HepG2 (cell line): ENCODE data around the gene PRKCE. TPM values are rescaled to one million over a fixed set of nuclear protein-coding genes. Genes with fewer than 3 reads are reported as not detected.

ENCODE experiments used
- ATAC-seq: fragments of 200-7000 bp; cut with Tn5 transposase; 3 replicates; pipeline ENCODE4 v1.9.1; 2020; ENCODE audit warnings: mild to moderate bottlenecking, moderate library complexity
- BruUV-seq: library from RNA; stranded (reverse); fragments of 400-500 nt; replicated peaks from 2 replicates; lab custom pipeline; 2021; lab: Mats Ljungman, UMichigan
- CTCF ChIA-PET: fragments of 300-600 bp; formaldehyde crosslinking; extraction: SDS; loops from one replicate; lab custom pipeline; 2021; ENCODE audit warnings: low total read pairs, inconsistent platforms, low intra/inter-chr PET ratio; lab: Yijun Ruan, JAX
- POLR2A ChIA-PET: fragments of 350-600 bp; sonication (Branson Sonifier 250); formaldehyde crosslinking; loops from one replicate; lab custom pipeline; 2020; ENCODE audit warnings: antibody characterized with exemption, inconsistent platforms; lab: Yijun Ruan, JAX
- DNase-seq: peaks from one replicate; pipeline ENCODE4 v3.0.0-alpha.2; 2015; ENCODE audit warnings: low spot score
- FAIRE-seq: peaks from 3 replicates; lab custom pipeline; 2011; peaks lifted over from hg19 to GRCh38; lab: Jason Lieb, UNC
- H2AFZ ChIP-seq: one replicate; pipeline ENCODE4 v1.6.1; 2011; ENCODE audit warnings: low read length, inconsistent platforms
- H3K27ac ChIP-seq: fragments of 300-600 bp; 3 replicates; pipeline ENCODE4 v1.8.0; 2011; ENCODE audit warnings: mixed run types, mild to moderate bottlenecking, mixed read lengths, low read length, inconsistent platforms; ENCODE audit not compliant: insufficient read depth; ENCODE audit errors: extremely low read length
- H3K27me3 ChIP-seq, 2 experiments: fragments of 200-600 bp in 1 of 2; 2 replicates in 1 of 2; 3 replicates in 1 of 2; pipeline versions ENCODE4 v1.6.0 to v1.8.0; 2011; ENCODE audit warnings: low read length in 2 of 2, mild to moderate bottlenecking in 2 of 2, moderate library complexity in 2 of 2, inconsistent platforms in 1 of 2; ENCODE audit not compliant: insufficient read depth in 2 of 2, control insufficient read depth in 1 of 2
- H3K36me3 ChIP-seq, 2 experiments: fragments of 200-600 bp in 1 of 2; replicated peaks in 1 of 2; 2 replicates in 1 of 2; 3 replicates in 1 of 2; pipeline versions ENCODE4 v1.5.1 to v1.8.0; 2011; ENCODE audit warnings: low read length in 2 of 2, inconsistent platforms in 1 of 2; ENCODE audit not compliant: insufficient read depth in 2 of 2, control insufficient read depth in 1 of 2
- H3K4me1 ChIP-seq: 2 replicates; pipeline ENCODE4 v1.5.1; 2012; ENCODE audit warnings: low read length, inconsistent platforms; ENCODE audit not compliant: insufficient read depth
- H3K4me2 ChIP-seq: 2 replicates; pipeline ENCODE4 v1.6.0; 2011; ENCODE audit warnings: low read depth, low read length, inconsistent platforms
- H3K4me3 ChIP-seq, 3 experiments: fragments of 200-600 bp in 1 of 3; sonication (generic), shearing (Covaris generic) in 1 of 3; replicated peaks in 1 of 3; 2 replicates each; pipeline ENCODE4 v1.5.1; 2011 to 2016; ENCODE audit warnings: low read length in 3 of 3, inconsistent platforms in 2 of 3, low read depth in 2 of 3, mild to moderate bottlenecking in 2 of 3, control low read depth in 1 of 3, mixed read lengths in 1 of 3; ENCODE audit not compliant: insufficient read depth in 1 of 3
- H3K79me2 ChIP-seq: one replicate; pipeline ENCODE4 v1.6.1; 2011; ENCODE audit warnings: low read length, inconsistent platforms; ENCODE audit not compliant: insufficient read depth
- H3K9ac ChIP-seq: 2 replicates; pipeline ENCODE4 v1.6.0; 2011; ENCODE audit warnings: mild to moderate bottlenecking, low read depth, low read length, inconsistent platforms; ENCODE audit not compliant: insufficient read depth
- H3K9me3 ChIP-seq: 2 replicates; pipeline ENCODE4 v1.5.1; 2012; ENCODE audit warnings: mild to moderate bottlenecking, low read length
- H4K20me1 ChIP-seq: 2 replicates; pipeline ENCODE4 v1.6.0; 2011; ENCODE audit warnings: inconsistent platforms, mild to moderate bottlenecking, low read length, moderate library complexity; ENCODE audit not compliant: insufficient read depth
- HHEX ChIP-seq: IDR thresholded peaks from 2 replicates; pipeline ENCODE4 v1.6.1; 2016; ENCODE audit warnings: control low read depth
- IRF2 ChIP-seq: IDR thresholded peaks from 2 replicates; pipeline ENCODE4 v1.6.1; 2018; ENCODE audit warnings: missing genetic modification reagents, missing compliant biosample characterization
- KDM2A ChIP-seq: sonication (generic); formaldehyde crosslinking; IDR thresholded peaks from 2 replicates; pipeline ENCODE4 v1.4.0; 2020; ENCODE audit warnings: low read depth, missing genetic modification reagents, borderline replicate concordance
- MED8 ChIP-seq: sonication (generic); formaldehyde crosslinking; IDR thresholded peaks from 2 replicates; pipeline ENCODE4 v1.8.1; 2023; ENCODE audit warnings: mild to moderate bottlenecking, missing genetic modification reagents; ENCODE audit not compliant: insufficient replicate concordance
- MTA1 ChIP-seq: sonication (generic); formaldehyde crosslinking; IDR thresholded peaks from 2 replicates; pipeline ENCODE4 v1.4.0; 2020; ENCODE audit warnings: missing genetic modification reagents, mild to moderate bottlenecking, borderline replicate concordance
- POGZ ChIP-seq: sonication (generic); formaldehyde crosslinking; IDR thresholded peaks from 2 replicates; pipeline ENCODE4 v1.4.0; 2020; ENCODE audit warnings: mild to moderate bottlenecking, missing genetic modification reagents
- PTBP1 ChIP-seq: fragments of 200-400 bp; formaldehyde crosslinking; IDR thresholded peaks from 2 replicates; pipeline ENCODE4 v1.6.1; 2018; ENCODE audit warnings: low read length, low read depth; ENCODE audit not compliant: poor library complexity, severe bottlenecking
- RARA ChIP-seq: IDR thresholded peaks from 2 replicates; pipeline ENCODE4 v1.6.1; 2016; ENCODE audit warnings: missing genetic modification reagents, missing compliant biosample characterization
- RFXAP ChIP-seq: sonication (generic); formaldehyde crosslinking; IDR thresholded peaks from 2 replicates; pipeline ENCODE4 v1.4.0; 2020; ENCODE audit warnings: missing genetic modification reagents, borderline replicate concordance
- TGIF2 ChIP-seq: IDR thresholded peaks from 2 replicates; pipeline ENCODE4 v1.6.1; 2016; ENCODE audit warnings: control low read depth, missing compliant biosample characterization
- WIZ ChIP-seq: sonication (generic); formaldehyde crosslinking; IDR thresholded peaks from 2 replicates; pipeline ENCODE4 v1.5.1; 2020; ENCODE audit warnings: mild to moderate bottlenecking, missing genetic modification reagents
- ZBTB20 ChIP-seq: sonication (generic); formaldehyde crosslinking; IDR thresholded peaks from 2 replicates; pipeline ENCODE4 v1.8.1; 2023; ENCODE audit warnings: missing genetic modification reagents, low read depth, mild to moderate bottlenecking, borderline replicate concordance
- ZMYM2 ChIP-seq: sonication (generic); formaldehyde crosslinking; IDR thresholded peaks from 2 replicates; pipeline ENCODE4 v1.8.0; 2022; ENCODE audit warnings: mild to moderate bottlenecking, missing genetic modification reagents
- ZNF160 ChIP-seq: sonication (generic); formaldehyde crosslinking; IDR thresholded peaks from 2 replicates; pipeline ENCODE4 v1.8.0; 2022; ENCODE audit warnings: mild to moderate bottlenecking, inconsistent platforms, missing genetic modification reagents
- ZNF446 ChIP-seq: sonication (generic); formaldehyde crosslinking; IDR thresholded peaks from 2 replicates; pipeline ENCODE4 v1.5.0; 2020; ENCODE audit warnings: mild to moderate bottlenecking, missing genetic modification reagents
- WGBS: methylation state at CpG from one replicate; pipeline ENCODE4 v1.1.6; 2017; ENCODE audit warnings: low lambda C conversion rate; 5-methylcytosine and 5-hydroxymethylcytosine counted together
- in situ Hi-C: cut with HindIII; loops from 2 replicates; pipeline ENCODE4 v1.10.0; 2017; ENCODE audit warnings: low pct_unique_long_range_greater_than_20kb; ENCODE audit not compliant: extremely low pct_ligation_motif_present
- intact Hi-C: fragments of 100-400 bp; cut with micrococcal nuclease; formaldehyde crosslinking; loops from one replicate; pipeline ENCODE4 v1.10.0; 2022; ENCODE audit not compliant: unreplicated experiment
- polyA plus RNA-seq, 8 experiments: library from polyadenylated mRNA; depleted of rRNA in 3 of 8; stranded (reverse) in 7 of 8; unstranded in 1 of 8; fragments of >200 nt; fragmentation: Illumina TruSeq in 4 of 8; extraction: Trizol in 4 of 8; gene quantifications; 2 replicates each; pipeline versions ENCODE4 v1.2.1 to v1.2.3, GENCODE V29; 2011 to 2016; ENCODE audit warnings: low read depth in 4 of 8, missing spikeins in 1 of 8, mixed read lengths in 1 of 8; ENCODE audit not compliant: insufficient read depth in 1 of 8
- total RNA-seq, 5 experiments: library from RNA; depleted of rRNA; stranded (reverse); fragments of >200 nt; fragmentation: Illumina TruSeq; extraction: Trizol; gene quantifications; 2 replicates each; pipeline ENCODE4 v1.2.3, GENCODE V29; 2016; ENCODE audit warnings: low read depth in 1 of 5
- TF ChIP-seq, protein P1 (sequence below), 2 experiments: sonication (generic) in 1 of 2; formaldehyde crosslinking in 1 of 2; IDR thresholded peaks; 2 replicates each; pipeline versions ENCODE4 v1.5.1 to v1.6.1; 2011 to 2020; ENCODE audit warnings: borderline replicate concordance in 1 of 2, low read depth in 1 of 2, low read length in 1 of 2, mild to moderate bottlenecking in 1 of 2, missing genetic modification reagents in 1 of 2, moderate library complexity in 1 of 2
- TF ChIP-seq, protein P2 (sequence below): sonication (generic); formaldehyde crosslinking; IDR thresholded peaks from 2 replicates; pipeline ENCODE4 v1.4.0; 2020; ENCODE audit warnings: mild to moderate bottlenecking, missing genetic modification reagents
- TF ChIP-seq, protein P3 (sequence below): sonication (generic); formaldehyde crosslinking; IDR thresholded peaks from 2 replicates; pipeline ENCODE4 v1.4.0; 2020; ENCODE audit warnings: missing genetic modification reagents, low read depth, mild to moderate bottlenecking, borderline replicate concordance
- TF ChIP-seq, protein P4 (sequence below): sonication (generic); formaldehyde crosslinking; IDR thresholded peaks from 2 replicates; pipeline ENCODE4 v1.4.0; 2020; ENCODE audit warnings: missing genetic modification reagents

The PRKCE gene
- total and polyA plus RNA-seq, 2 of the 13 experiments (the other 11 are each of a cell fraction or from before 2014, with no cell fraction given) = 1.0 to 3.9 TPM

DNA sequence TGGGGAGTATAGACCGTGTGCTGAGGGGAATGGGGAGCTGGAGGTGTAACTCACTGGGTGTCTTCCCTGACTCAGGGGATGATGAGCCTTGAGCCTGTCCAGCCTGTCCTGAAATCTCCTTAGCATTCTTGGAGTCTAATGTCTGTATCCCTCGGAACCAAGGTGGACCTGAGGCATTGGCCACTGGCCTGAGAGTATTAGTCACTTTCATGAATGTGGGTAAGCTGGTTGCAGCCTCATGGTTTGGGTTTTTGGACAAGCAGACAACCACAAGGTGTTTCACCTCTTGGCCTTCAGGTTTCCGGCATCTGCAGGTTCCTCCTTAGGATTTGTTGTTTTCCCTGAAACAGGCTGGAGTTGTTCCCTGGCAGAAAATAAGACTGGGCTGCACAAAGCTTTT, 63.2 kb downstream of the PRKCE start:
- POLR2A ChIA-PET = no interaction called here
- no peak overlapping the region for H2AFZ ChIP-seq
- no peak overlapping the region for H3K9ac ChIP-seq
- intact Hi-C loops (no loop called here), in situ Hi-C loops (no loop called here)
- no peak overlapping the region for H3K4me3 ChIP-seq
- no peaks in the 10 kb centered on the region for H3K4me1 ChIP-seq
- no peaks in the 10 kb centered on the region for H3K79me2 ChIP-seq
- FAIRE-seq (no peak), DNase-seq (no peak), ATAC-seq (no peak)
- H4K20me1 ChIP-seq = no peaks in the 10 kb centered on the region
- H3K4me2 ChIP-seq = no peak overlapping the region
- H3K36me3 ChIP-seq = no peaks in the 10 kb centered on the region
- no peaks in the 10 kb centered on the region for H3K27me3 ChIP-seq
- CTCF ChIA-PET = no interaction called here
- 48% methylated on average over 3 of the region's 3 CpGs for WGBS
- no peak overlapping the region for H3K27ac ChIP-seq
- H3K9me3 ChIP-seq = no peaks in the 10 kb centered on the region
- BruUV-seq = no TSS peak
- TF ChIP-seq KDM2A (CRISPR knock-in tag) (no peak), ZNF446 (CRISPR knock-in tag) (no peak), WIZ (CRISPR knock-in tag) (no peak), TGIF2 (CRISPR knock-in tag) (no peak), RARA (no peak), MTA1 (CRISPR knock-in tag) (no peak), RFXAP (CRISPR knock-in tag) (no peak), MED8 (CRISPR knock-in tag) (no peak), ZBTB20 (CRISPR knock-in tag) (no peak), HHEX (CRISPR knock-in tag) (no peak), ZMYM2 (CRISPR knock-in tag) (no peak), POGZ (no peak), ZNF160 (no peak), IRF2 (CRISPR knock-in tag) (no peak), PTBP1 (no peak)
- TF ChIP-seq, protein P1, sequence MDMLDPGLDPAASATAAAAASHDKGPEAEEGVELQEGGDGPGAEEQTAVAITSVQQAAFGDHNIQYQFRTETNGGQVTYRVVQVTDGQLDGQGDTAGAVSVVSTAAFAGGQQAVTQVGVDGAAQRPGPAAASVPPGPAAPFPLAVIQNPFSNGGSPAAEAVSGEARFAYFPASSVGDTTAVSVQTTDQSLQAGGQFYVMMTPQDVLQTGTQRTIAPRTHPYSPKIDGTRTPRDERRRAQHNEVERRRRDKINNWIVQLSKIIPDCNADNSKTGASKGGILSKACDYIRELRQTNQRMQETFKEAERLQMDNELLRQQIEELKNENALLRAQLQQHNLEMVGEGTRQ (IDR thresholded peaks at IDR 0.05; ENCODE audit: low read depth, low read length) = no peak
- TF ChIP-seq, protein P1 (CRISPR knock-in tag; IDR thresholded peaks at IDR 0.05; ENCODE audit: borderline replicate concordance) = no peak
- TF ChIP-seq, protein P2, sequence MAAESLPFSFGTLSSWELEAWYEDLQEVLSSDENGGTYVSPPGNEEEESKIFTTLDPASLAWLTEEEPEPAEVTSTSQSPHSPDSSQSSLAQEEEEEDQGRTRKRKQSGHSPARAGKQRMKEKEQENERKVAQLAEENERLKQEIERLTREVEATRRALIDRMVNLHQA (CRISPR knock-in tag) = no peak
- TF ChIP-seq, protein P3, sequence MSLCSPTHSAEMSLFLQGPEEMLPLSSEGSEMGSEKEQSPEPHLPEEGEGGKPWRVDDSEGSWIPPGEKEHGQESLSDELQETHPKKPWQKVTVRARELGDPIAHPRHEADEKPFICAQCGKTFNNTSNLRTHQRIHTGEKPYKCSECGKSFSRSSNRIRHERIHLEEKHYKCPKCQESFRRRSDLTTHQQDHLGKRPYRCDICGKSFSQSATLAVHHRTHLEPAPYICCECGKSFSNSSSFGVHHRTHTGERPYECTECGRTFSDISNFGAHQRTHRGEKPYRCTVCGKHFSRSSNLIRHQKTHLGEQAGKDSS (CRISPR knock-in tag) = no peak
- TF ChIP-seq, protein P4, sequence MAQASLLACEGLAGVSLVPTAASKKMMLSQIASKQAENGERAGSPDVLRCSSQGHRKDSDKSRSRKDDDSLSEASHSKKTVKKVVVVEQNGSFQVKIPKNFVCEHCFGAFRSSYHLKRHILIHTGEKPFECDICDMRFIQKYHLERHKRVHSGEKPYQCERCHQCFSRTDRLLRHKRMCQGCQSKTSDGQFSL (CRISPR knock-in tag) = no peak
